Measurements from ENCODE around the gene MEDAG.

- TF ChIP-seq, protein P1, sequence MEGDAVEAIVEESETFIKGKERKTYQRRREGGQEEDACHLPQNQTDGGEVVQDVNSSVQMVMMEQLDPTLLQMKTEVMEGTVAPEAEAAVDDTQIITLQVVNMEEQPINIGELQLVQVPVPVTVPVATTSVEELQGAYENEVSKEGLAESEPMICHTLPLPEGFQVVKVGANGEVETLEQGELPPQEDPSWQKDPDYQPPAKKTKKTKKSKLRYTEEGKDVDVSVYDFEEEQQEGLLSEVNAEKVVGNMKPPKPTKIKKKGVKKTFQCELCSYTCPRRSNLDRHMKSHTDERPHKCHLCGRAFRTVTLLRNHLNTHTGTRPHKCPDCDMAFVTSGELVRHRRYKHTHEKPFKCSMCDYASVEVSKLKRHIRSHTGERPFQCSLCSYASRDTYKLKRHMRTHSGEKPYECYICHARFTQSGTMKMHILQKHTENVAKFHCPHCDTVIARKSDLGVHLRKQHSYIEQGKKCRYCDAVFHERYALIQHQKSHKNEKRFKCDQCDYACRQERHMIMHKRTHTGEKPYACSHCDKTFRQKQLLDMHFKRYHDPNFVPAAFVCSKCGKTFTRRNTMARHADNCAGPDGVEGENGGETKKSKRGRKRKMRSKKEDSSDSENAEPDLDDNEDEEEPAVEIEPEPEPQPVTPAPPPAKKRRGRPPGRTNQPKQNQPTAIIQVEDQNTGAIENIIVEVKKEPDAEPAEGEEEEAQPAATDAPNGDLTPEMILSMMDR (IDR thresholded peaks at IDR 0.05) = no peak
- TF ChIP-seq EZH2 (IDR thresholded peaks at IDR 0.05; ENCODE audit: borderline replicate concordance, insufficient read depth, low read depth, low read length, poor library complexity, severe bottlenecking) = no peak
Observed at GRCh38 chr13:30861163-30861562, 44.9 kb upstream of the MEDAG start.
